ENCODE results near the gene CFAP46. TPM values are rescaled to one million over a fixed set of nuclear protein-coding genes. Genes with fewer than 3 reads are reported as not detected.
"Not testable (repeated sequence)": the region's sequence is repeated elsewhere in the genome, so short reads cannot be mapped to it uniquely, and the experiment has no call there.

The CFAP46 gene
- polyA plus RNA-seq, 1 donor from 2014 or later, result 2.6 TPM

DNA sequence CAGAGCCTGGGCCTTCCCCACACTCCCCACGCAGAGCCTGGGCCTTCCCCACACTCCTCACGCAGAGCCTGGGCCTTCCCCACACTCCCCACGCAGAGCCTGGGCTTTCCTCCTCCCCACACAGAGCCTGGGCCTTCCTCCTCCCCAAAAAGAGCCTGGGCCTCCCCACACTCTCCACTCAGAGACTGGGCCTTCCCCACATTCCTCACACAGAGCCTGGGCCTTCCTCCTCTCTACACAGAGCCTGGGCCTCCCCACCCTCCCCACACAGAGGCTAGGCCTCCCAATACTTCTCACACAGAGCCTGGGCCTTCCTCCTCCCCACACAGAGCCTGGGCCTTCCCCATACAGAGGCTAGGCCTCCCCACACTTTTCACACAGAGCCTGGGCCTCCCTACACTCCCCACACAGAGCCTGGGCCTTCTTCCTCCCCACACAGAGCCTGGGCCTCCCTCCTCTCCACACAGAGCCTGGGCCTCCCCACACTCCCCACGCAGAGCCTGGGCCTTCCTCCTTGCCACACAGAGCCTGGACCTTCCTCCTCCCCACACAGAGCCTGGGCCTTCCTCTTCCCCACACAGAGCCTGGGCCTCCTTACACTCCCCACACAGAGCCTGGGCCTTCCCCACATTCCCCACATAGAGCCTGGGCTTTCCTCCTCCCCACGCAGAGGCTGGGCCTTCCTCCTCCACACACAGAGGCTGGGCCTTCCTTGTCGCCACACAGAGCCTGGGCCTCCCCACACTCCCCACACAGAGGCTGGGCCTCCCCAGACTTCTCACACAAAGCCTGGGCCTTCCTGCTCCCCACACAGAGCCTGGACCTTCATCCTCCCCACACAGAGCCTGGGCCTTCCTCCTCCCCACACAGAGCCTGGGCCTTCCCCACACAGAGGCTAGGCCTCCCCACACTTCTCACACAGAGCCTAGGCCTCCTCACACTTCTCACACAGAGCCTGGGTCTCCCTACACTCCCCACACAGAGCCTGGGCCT, 10.8 kb downstream of the CFAP46 start:
- H2AFZ ChIP-seq (ENCODE audit: low read depth, low read length); H3K36me3 ChIP-seq (ENCODE audit: insufficient read depth, low read length); H3K4me3 ChIP-seq (ENCODE audit: low read length); H3K79me2 ChIP-seq (replicated peaks; ENCODE audit: insufficient read depth, low read length); H3F3A ChIP-seq (ENCODE audit: insufficient read depth, low read length, poor library complexity, severe bottlenecking); H3K9me2 ChIP-seq (ENCODE audit: insufficient read depth, low read length); H3K4me2 ChIP-seq (ENCODE audit: low read length); H3K9me3 ChIP-seq (ENCODE audit: low read length); H3K27me3 ChIP-seq (ENCODE audit: insufficient read depth, low read depth, low read length); H3K27ac ChIP-seq (ENCODE audit: low read length); H4K20me1 ChIP-seq (ENCODE audit: insufficient read depth); H3K9ac ChIP-seq (ENCODE audit: low read length): not testable (repeated sequence)

DNA sequence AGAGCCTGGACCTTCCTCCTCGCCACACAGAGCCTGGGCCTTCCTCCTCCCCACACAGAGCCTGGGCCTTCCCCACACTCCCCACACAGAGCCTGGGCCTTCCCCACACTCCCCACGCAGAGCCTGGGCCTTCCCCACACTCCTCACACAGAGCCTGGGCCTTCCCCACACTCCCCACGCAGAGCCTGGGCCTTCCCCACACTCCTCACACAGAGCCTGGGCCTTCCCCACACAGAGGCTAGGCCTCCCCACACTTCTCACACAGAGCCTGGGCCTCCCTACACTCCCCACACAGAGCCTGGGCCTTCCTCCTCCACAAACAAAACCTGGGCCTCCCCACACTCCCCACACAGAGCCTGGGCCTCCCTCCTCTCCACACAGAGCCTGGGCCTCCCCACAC, 11.7 kb downstream of the CFAP46 start:
- H3K4me2 ChIP-seq (ENCODE audit: low read length); H3K36me3 ChIP-seq (ENCODE audit: insufficient read depth, low read length): not testable (repeated sequence)

DNA sequence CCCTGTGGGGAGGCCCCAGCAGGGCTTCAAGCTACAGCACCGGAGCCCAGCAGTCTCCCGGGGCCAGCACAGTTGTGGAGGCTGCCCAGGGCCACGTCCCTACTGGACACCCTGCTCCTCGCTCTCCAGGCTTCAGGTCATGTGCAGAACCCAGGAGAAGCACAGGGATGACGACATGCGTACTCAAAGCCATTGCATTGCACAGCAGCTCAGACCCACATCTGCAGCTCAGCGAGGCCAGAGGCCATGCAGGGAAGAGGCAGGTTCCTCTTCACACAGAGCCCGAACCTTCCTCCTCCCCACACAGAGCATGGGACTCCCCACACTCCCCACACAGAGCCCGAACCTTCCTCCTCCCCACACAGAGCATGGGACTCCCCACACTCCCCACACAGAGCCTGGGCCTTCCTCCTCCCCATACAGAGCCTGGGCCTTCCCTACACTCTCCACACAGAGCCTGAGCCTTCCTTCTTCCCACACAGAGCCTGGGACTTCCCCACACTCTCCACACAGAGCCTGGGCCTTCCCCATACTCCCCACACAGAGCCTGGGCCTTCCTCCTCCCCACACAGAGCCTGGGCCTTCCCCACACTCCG, 12.3 kb downstream of the CFAP46 start:
- Histone ChIP-seq H3K27ac (ENCODE audit: low read length) (no peak overlapping the region), H3K79me2 (replicated peaks; ENCODE audit: insufficient read depth, low read length) (no peaks in the 10 kb centered on the region), H3K36me3 (ENCODE audit: insufficient read depth, low read length) (no peaks in the 10 kb centered on the region), H3K9me2 (ENCODE audit: insufficient read depth, low read length) (no peaks in the 10 kb centered on the region), H2AFZ (ENCODE audit: low read depth, low read length) (no peak overlapping the region), H3F3A (ENCODE audit: insufficient read depth, low read length, poor library complexity, severe bottlenecking) (no peaks in the 10 kb centered on the region), H3K4me3 (ENCODE audit: low read length) (no peak overlapping the region), H4K20me1 (ENCODE audit: insufficient read depth) (no peaks in the 10 kb centered on the region), H3K27me3 (ENCODE audit: insufficient read depth, low read depth, low read length) (no peaks in the 10 kb centered on the region), H3K9ac (ENCODE audit: low read length) (no peak overlapping the region), H3K9me3 (ENCODE audit: low read length) (no peaks in the 10 kb centered on the region), H3K4me2 (ENCODE audit: low read length) (no peak overlapping the region)
- TF ChIP-seq EZH2 (IDR thresholded peaks at IDR 0.05; ENCODE audit: borderline replicate concordance, insufficient read depth, low read length, poor library complexity, severe bottlenecking) (no peak), TAF1 (IDR thresholded peaks at IDR 0.05; ENCODE audit: low read depth) (no peak), POLR2AphosphoS5 (IDR thresholded peaks at IDR 0.05) (no peak), EP300 (conservative IDR thresholded peaks at IDR 0.05; ENCODE audit: poor library complexity, severe bottlenecking) (no peak), RAD21 (conservative IDR thresholded peaks at IDR 0.05) (no peak), SMC3 (conservative IDR thresholded peaks at IDR 0.05; ENCODE audit: poor library complexity) (no peak), MXI1 (conservative IDR thresholded peaks at IDR 0.05; ENCODE audit: poor library complexity, severe bottlenecking) (no peak)
- TF ChIP-seq, protein P1, sequence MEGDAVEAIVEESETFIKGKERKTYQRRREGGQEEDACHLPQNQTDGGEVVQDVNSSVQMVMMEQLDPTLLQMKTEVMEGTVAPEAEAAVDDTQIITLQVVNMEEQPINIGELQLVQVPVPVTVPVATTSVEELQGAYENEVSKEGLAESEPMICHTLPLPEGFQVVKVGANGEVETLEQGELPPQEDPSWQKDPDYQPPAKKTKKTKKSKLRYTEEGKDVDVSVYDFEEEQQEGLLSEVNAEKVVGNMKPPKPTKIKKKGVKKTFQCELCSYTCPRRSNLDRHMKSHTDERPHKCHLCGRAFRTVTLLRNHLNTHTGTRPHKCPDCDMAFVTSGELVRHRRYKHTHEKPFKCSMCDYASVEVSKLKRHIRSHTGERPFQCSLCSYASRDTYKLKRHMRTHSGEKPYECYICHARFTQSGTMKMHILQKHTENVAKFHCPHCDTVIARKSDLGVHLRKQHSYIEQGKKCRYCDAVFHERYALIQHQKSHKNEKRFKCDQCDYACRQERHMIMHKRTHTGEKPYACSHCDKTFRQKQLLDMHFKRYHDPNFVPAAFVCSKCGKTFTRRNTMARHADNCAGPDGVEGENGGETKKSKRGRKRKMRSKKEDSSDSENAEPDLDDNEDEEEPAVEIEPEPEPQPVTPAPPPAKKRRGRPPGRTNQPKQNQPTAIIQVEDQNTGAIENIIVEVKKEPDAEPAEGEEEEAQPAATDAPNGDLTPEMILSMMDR (IDR thresholded peaks at IDR 0.05; ENCODE audit: poor library complexity, severe bottlenecking), result no peak
- TF ChIP-seq, protein P2, sequence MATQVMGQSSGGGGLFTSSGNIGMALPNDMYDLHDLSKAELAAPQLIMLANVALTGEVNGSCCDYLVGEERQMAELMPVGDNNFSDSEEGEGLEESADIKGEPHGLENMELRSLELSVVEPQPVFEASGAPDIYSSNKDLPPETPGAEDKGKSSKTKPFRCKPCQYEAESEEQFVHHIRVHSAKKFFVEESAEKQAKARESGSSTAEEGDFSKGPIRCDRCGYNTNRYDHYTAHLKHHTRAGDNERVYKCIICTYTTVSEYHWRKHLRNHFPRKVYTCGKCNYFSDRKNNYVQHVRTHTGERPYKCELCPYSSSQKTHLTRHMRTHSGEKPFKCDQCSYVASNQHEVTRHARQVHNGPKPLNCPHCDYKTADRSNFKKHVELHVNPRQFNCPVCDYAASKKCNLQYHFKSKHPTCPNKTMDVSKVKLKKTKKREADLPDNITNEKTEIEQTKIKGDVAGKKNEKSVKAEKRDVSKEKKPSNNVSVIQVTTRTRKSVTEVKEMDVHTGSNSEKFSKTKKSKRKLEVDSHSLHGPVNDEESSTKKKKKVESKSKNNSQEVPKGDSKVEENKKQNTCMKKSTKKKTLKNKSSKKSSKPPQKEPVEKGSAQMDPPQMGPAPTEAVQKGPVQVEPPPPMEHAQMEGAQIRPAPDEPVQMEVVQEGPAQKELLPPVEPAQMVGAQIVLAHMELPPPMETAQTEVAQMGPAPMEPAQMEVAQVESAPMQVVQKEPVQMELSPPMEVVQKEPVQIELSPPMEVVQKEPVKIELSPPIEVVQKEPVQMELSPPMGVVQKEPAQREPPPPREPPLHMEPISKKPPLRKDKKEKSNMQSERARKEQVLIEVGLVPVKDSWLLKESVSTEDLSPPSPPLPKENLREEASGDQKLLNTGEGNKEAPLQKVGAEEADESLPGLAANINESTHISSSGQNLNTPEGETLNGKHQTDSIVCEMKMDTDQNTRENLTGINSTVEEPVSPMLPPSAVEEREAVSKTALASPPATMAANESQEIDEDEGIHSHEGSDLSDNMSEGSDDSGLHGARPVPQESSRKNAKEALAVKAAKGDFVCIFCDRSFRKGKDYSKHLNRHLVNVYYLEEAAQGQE (IDR thresholded peaks at IDR 0.05; ENCODE audit: borderline replicate concordance), result no peak

More for the DNA sequence above, 11.7 kb downstream of the CFAP46 start:
- not testable (repeated sequence) for H3K27me3 ChIP-seq (ENCODE audit: insufficient read depth, low read depth, low read length); H3F3A ChIP-seq (ENCODE audit: insufficient read depth, low read length, poor library complexity, severe bottlenecking); H3K9me3 ChIP-seq (ENCODE audit: low read length); H4K20me1 ChIP-seq (ENCODE audit: insufficient read depth); H3K4me3 ChIP-seq (ENCODE audit: low read length); H2AFZ ChIP-seq (ENCODE audit: low read depth, low read length); H3K27ac ChIP-seq (ENCODE audit: low read length); H3K9ac ChIP-seq (ENCODE audit: low read length); H3K79me2 ChIP-seq (replicated peaks; ENCODE audit: insufficient read depth, low read length); H3K9me2 ChIP-seq (ENCODE audit: insufficient read depth, low read length)

Measured in neural cell (in vitro differentiated cells).